ENCODE measurements around the gene CGREF1.

CGREF1 gene, protein sequence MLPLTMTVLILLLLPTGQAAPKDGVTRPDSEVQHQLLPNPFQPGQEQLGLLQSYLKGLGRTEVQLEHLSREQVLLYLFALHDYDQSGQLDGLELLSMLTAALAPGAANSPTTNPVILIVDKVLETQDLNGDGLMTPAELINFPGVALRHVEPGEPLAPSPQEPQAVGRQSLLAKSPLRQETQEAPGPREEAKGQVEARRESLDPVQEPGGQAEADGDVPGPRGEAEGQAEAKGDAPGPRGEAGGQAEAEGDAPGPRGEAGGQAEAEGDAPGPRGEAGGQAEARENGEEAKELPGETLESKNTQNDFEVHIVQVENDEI

GRCh38 chr2:27118525-27119329 lies at the start of gene CGREF1:
Gene CGREF1, minus strand, starts transcription at chr2:27119128. Its CDS starts 14,762 bp downstream, at chr2:27104366.
- no peaks in the 10 kb centered on the region for H3K36me3 Mint-ChIP-seq (ENCODE audit: low read depth)
- H3K4me3 Mint-ChIP-seq, result peak within 1 kb of the TSS; percentile 78
- peaks cover 33% of the 10 kb centered on the region for H3K27me3 Mint-ChIP-seq
- H3K27ac Mint-ChIP-seq, result peak within 1 kb of the TSS; percentile 44
- no peaks in the 10 kb centered on the region for H3K9me3 Mint-ChIP-seq
- peaks cover 20% of the 10 kb centered on the region for H3K4me1 Mint-ChIP-seq (ENCODE audit: low read depth)
- DNase-seq, result peak; percentile 61

GRCh38 chr2:27164960-27165763 lies 46.2 kb upstream of the CGREF1 start:
- Mint-ChIP-seq H3K4me3 (no peak overlapping the region), H3K27me3 (peaks cover 3% of the 10 kb centered on the region), H3K9me3 (no peaks in the 10 kb centered on the region), H3K4me1 (ENCODE audit: low read depth) (no peaks in the 10 kb centered on the region), H3K27ac (no peak overlapping the region), H3K36me3 (ENCODE audit: low read depth) (no peaks in the 10 kb centered on the region)
- no peak for DNase-seq

DNA sequence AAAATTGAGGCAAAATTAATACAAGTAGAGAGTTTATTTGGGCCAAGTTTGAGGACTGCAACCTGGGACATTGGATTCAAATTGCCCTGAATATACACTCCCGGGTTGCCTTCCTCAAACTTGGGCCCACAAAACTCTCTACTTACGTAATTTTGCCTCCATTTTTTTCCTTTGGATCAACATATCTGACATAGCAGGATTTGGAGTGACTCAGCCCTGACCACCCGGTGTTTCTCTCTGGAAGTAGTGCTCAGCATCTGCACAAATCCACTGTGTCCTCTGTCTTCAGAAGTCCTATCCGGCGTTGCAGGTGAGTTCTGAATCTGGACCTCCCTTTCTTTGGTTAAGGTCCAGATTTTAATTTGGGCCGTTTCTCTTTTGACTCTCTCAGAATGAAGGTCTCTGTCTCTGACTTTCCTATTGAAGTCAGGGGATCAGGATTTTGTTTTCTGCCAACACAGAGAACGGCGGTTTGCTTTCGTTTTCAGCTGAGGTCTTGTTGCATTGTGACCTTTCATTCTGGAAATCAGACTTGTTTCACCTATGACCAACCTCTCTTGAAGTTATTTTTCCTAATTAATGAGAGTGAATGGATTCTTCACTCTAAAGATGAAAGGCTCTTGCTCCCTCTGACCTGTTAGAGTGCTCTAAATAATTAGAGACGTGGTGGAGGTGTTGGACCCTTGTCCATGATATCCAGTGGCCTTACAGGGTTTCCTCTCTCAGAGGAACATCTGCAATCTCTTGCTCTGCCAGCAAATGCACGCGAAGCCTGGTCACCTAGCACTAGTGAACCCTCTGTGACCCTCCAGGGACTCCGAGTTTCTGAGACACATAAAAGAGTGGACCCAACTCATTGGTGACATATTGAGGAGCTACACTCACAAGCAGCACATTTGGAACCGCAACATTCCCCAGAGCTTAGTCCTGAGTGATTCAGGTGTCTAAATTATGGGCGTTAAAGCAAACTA lies 43.5 kb upstream of the CGREF1 start:
- no peak overlapping the region for H3K4me3 Mint-ChIP-seq
- DNase-seq, result no peak

DNA sequence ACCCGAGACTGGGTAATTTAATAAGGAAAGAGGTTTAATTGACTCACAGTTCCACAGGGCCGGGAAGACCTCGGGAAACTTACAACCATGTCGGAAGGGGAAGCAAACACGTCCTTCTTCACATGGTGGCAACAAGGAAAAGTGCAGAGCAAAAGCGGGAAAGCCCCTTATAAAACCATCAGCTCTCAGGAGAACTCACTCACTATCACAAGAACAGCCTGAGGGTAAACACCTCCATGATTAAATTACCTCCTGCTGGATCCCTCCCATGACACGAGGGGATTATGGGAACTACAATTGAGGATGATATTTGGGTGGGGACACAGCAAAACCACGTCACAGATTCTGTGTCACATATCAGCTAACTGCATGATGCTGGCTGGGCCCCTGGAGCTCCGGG lies 41.3 kb upstream of the CGREF1 start:
- Mint-ChIP-seq H3K27ac (no peak overlapping the region), H3K4me3 (no peak overlapping the region), H3K9me3 (no peaks in the 10 kb centered on the region), H3K27me3 (peaks cover 3% of the 10 kb centered on the region), H3K36me3 (ENCODE audit: low read depth) (no peaks in the 10 kb centered on the region), H3K4me1 (ENCODE audit: low read depth) (no peaks in the 10 kb centered on the region)
- DNase-seq, result no peak

More for the DNA sequence above, 43.5 kb upstream of the CGREF1 start:
- no peaks in the 10 kb centered on the region for H3K36me3 Mint-ChIP-seq (ENCODE audit: low read depth)
- H3K27ac Mint-ChIP-seq, result no peak overlapping the region
- H3K9me3 Mint-ChIP-seq, result no peaks in the 10 kb centered on the region
- peaks cover 3% of the 10 kb centered on the region for H3K27me3 Mint-ChIP-seq
- no peaks in the 10 kb centered on the region for H3K4me1 Mint-ChIP-seq (ENCODE audit: low read depth)

- no peak overlapping the region for H3K4me3 Mint-ChIP-seq
- H3K27ac Mint-ChIP-seq, result no peak overlapping the region
- no peaks in the 10 kb centered on the region for H3K4me1 Mint-ChIP-seq (ENCODE audit: low read depth)
- no peaks in the 10 kb centered on the region for H3K36me3 Mint-ChIP-seq (ENCODE audit: low read depth)
- no peak for DNase-seq
- H3K9me3 Mint-ChIP-seq, result no peaks in the 10 kb centered on the region
- peaks cover 3% of the 10 kb centered on the region for H3K27me3 Mint-ChIP-seq
Observed at GRCh38 chr2:27159271-27159670, 40.3 kb upstream of the CGREF1 start.

DNA sequence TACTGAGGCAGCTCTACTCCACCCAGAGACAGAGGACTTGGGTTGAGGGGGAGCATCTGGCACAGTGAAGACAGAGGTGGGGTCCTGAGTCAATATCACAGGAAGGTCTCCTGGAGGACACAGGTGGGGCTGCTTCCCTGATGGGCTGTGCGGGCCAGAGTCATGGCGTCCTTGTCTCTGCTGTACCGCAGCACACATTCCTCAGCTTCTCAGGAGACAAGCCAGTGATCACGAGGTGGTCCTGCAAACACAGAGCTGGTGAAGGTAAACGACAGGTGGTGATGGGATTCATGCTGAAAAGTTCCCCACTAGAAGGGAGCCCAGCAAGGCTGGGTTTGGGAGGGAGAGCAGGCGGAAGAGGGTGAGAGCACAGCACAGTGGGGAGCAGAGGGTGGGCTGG lies 39.5 kb upstream of the CGREF1 start:
- Mint-ChIP-seq H3K27me3 (peaks cover 3% of the 10 kb centered on the region), H3K4me1 (ENCODE audit: low read depth) (no peaks in the 10 kb centered on the region), H3K9me3 (no peaks in the 10 kb centered on the region), H3K36me3 (ENCODE audit: low read depth) (no peaks in the 10 kb centered on the region), H3K4me3 (no peak overlapping the region), H3K27ac (no peak overlapping the region)
- no peak for DNase-seq

DNA sequence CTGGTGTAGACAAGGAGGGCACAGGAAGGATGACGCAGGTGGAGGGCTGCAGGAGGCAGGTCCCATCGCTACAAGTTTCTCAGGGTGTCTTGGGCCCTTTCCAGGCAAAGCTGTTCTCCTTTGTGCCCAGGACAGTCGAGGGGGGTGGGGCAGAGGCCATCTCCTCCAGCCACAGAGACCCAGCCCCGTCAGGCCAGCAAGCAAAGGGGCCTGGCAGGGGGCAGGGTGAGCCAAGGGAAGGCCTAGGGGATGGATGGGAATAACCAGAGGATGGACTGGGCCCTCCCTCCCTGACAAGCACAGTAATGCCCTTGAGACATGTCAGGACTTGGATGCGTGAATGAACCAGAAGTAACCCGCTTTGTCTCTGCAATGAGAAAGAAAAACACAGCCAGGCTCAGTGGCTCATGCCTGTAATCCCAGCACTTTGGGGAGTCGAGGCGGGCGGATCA lies 36.2 kb upstream of the CGREF1 start:
- peaks cover 5% of the 10 kb centered on the region for H3K27me3 Mint-ChIP-seq
- no peaks in the 10 kb centered on the region for H3K36me3 Mint-ChIP-seq (ENCODE audit: low read depth)
- no peak overlapping the region for H3K4me3 Mint-ChIP-seq
- H3K4me1 Mint-ChIP-seq (ENCODE audit: low read depth), result peaks cover 3% of the 10 kb centered on the region
- no peak overlapping the region for H3K27ac Mint-ChIP-seq
- H3K9me3 Mint-ChIP-seq, result no peaks in the 10 kb centered on the region
- DNase-seq, result no peak

DNA sequence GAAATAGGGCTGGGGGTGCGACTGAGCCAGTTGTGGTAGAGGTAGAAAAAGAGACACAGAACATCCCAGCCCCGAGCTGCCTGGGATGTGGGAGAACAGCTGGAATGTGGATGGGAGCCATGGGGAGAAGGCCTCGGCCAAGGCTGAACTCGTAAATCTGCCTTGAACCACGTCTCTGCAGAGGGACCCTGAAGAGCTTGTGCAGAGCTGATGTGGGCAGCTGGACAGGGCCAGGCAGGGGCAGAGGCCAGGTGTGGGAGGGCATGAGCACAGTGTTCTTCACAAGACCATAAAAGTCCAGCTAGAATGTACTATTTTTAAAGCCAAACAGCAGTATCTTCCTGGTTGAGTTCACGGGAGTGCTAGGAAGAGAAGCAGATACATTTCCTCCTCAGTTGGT lies 35.6 kb upstream of the CGREF1 start:
- H3K27ac Mint-ChIP-seq, result peak overlapping the region; percentile 39
- H3K36me3 Mint-ChIP-seq (ENCODE audit: low read depth), result no peaks in the 10 kb centered on the region
- no peak overlapping the region for H3K4me3 Mint-ChIP-seq
- peaks cover 5% of the 10 kb centered on the region for H3K27me3 Mint-ChIP-seq
- peaks cover 3% of the 10 kb centered on the region for H3K4me1 Mint-ChIP-seq (ENCODE audit: low read depth)
- DNase-seq, result no peak
- H3K9me3 Mint-ChIP-seq, result no peaks in the 10 kb centered on the region

- no peak overlapping the region for H3K27ac Mint-ChIP-seq
- H3K36me3 Mint-ChIP-seq (ENCODE audit: low read depth), result no peaks in the 10 kb centered on the region
- H3K27me3 Mint-ChIP-seq, result peaks cover 2% of the 10 kb centered on the region
- no peak overlapping the region for H3K4me3 Mint-ChIP-seq
- no peak for DNase-seq
- peaks cover 3% of the 10 kb centered on the region for H3K4me1 Mint-ChIP-seq (ENCODE audit: low read depth)
- H3K9me3 Mint-ChIP-seq, result no peaks in the 10 kb centered on the region
Observed at GRCh38 chr2:27152796-27153464, 34.0 kb upstream of the CGREF1 start.

- Mint-ChIP-seq H3K27me3 (peaks cover 2% of the 10 kb centered on the region), H3K4me1 (ENCODE audit: low read depth) (peaks cover 3% of the 10 kb centered on the region), H3K4me3 (no peak overlapping the region), H3K36me3 (ENCODE audit: low read depth) (no peaks in the 10 kb centered on the region), H3K9me3 (no peaks in the 10 kb centered on the region), H3K27ac (no peak overlapping the region)
- no peak for DNase-seq
Observed at GRCh38 chr2:27152102-27152795, 33.3 kb upstream of the CGREF1 start.

GRCh38 chr2:27150639-27151230 lies 31.8 kb upstream of the CGREF1 start:
- H3K4me1 Mint-ChIP-seq (ENCODE audit: low read depth), result peaks cover 3% of the 10 kb centered on the region
- no peak overlapping the region for H3K27ac Mint-ChIP-seq
- H3K4me3 Mint-ChIP-seq, result no peak overlapping the region
- no peaks in the 10 kb centered on the region for H3K36me3 Mint-ChIP-seq (ENCODE audit: low read depth)
- peaks cover 2% of the 10 kb centered on the region for H3K27me3 Mint-ChIP-seq
- DNase-seq, result no peak
- no peaks in the 10 kb centered on the region for H3K9me3 Mint-ChIP-seq

DNA sequence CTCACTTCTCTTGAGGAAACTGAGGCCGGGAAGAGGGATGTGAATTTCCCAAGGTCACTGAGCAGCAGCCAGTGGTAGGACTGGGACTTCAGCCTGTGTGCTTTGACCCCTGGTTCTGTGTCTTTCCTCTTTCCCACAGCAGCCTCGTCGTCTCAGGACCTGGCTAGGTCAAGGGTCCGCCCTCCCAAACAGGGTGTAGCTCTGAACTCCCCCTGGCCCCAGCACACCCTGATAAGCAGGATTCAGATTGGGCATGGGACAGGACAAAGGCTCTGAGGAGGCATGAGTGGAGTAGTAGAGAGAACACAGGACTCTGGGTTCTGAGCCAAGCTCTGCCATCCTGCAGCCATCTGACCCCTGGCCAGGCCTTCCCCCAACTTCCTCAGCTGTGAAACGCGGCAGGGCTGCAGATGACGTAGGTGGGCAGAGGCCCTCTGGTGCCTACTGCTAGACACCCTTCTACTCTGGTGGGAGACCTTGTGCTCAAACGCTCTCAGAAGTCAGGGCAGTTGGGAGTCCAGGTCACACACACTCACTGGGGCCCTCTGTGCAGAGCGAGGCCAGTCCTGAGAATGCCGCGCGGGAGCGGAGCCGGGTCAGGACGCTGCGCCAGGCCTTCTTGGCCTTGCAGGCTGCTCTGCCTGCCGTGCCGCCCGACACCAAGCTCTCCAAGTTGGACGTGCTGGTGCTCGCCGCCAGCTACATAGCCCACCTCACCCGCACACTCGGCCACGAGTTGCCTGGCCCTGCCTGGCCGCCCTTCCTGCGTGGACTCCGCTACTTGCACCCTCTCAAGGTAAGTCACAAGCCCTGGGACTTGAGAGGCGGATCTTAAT lies 30.9 kb upstream of the CGREF1 start:
- no peak overlapping the region for H3K4me3 Mint-ChIP-seq
- no peak for DNase-seq
- H3K27ac Mint-ChIP-seq, result no peak overlapping the region
- H3K27me3 Mint-ChIP-seq, result peaks cover 2% of the 10 kb centered on the region
- peaks cover 3% of the 10 kb centered on the region for H3K4me1 Mint-ChIP-seq (ENCODE audit: low read depth)
- no peaks in the 10 kb centered on the region for H3K9me3 Mint-ChIP-seq
- no peaks in the 10 kb centered on the region for H3K36me3 Mint-ChIP-seq (ENCODE audit: low read depth)
